ENCODE data around the gene ADORA1.

The ADORA1 gene

DNA sequence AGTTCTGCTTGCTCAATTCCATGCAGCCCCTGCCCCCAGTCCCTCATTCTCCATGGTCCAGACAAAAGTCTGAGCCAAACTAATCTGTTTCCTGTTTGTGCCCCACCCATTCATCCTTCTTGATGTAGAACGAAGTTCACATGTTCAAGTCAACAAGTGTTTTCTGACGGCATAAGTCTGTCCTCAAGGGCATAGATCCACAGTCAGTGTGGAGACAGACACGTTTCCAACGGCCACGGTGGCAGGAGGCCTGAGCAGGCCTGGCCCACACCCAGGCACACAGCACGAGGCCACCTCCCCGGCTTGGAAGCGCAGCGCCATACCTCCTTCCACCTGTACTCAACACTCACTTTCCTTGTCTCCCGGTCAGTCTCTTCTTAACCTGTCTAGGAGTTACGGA is 16.1 kb downstream of the ADORA1 start:
- DNase-seq = no peak

DNA sequence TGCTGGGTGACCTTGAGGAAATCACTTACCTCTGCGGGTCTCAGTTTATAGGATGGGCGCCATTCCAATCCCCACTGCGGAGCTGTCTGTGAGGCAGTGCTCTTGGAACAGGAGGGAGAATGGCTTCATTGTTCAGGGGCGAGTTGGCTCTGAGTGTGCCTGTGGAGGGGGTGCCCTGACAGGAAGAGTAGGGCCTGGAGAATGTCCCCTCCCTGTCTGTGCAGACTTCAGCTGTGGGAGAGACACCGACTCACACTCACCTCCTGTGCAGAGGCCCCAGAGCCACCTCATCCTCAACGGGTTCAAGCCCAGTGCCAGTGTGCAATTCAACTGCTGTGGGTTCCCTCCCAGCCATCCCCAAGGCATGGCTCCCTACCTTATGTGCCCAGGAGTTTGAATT is 17.1 kb downstream of the ADORA1 start:
- DNase-seq = peak; percentile 10

DNA sequence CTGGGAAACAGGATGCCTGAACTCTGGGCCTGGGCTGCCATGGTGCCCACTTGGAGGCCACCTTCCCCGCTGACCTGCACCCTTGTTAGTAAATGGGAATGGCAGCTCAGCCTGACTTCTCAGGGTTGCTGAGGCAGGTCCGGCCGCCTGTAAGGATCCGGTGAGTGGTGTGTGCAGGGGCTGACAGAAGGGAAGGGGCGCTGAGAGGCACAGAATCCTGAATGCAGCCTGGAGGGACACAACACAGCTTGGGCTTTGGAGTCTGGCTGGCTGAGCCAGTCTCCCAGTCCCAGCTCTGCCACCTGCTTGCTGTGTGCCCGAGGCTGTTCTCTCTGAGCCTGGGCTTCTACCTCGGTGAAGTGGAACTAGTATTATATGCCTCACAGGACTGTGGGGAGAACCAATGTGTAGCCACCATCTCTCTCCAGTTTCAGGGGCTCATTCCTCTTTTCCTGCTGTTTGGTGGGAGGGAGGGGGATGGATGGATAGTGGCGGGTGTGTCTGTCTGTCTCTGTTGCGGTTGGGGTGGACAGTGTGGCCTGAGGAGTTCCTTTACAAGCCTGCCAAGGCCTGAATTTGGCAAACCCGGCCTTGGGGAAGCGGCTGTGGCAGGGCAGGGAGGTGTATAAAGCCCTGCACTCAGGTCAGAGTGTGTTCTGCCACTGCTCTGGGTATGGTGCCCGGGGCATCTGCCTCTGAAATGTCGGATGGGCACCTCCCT is 18.0 kb downstream of the ADORA1 start:
- DNase-seq = peak; percentile 15

DNA sequence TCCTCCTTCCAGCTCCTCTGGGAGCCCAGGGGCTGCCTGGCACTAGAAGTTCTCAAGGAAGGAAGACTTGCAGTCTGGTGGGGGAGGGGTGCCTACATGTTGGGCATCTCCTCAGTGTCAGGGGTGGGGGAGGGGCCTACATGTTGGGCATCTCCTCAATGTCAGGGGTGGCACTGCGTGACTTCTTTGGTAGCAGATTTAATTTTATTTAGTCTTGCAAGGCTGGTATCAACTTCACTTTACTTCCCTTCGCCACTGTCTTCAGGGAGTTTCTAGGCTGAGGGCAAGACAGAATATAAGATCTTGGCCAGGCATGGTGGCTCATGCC is 18.5 kb downstream of the ADORA1 start:
- DNase-seq = no peak

DNA sequence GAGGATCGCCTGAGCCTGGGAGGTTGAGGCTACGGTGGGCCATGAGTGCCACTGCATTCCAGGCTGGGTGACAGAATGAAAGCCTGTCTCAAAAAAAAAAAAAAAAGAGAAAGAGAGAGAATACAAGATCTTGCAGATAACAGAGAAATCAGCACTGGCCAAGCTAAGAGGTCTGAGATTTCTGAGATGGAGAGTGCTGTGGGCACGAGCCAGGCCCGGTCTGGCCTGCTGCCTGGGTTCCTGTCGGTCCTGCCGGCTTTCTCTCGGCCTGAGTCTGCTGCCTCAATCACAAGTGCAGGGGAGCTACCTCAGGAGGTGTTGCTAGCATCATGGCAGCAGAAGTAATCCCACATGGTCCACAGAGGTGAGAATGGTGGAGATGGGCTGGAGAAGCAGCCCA is 19.0 kb downstream of the ADORA1 start:
- DNase-seq = no peak

DNA sequence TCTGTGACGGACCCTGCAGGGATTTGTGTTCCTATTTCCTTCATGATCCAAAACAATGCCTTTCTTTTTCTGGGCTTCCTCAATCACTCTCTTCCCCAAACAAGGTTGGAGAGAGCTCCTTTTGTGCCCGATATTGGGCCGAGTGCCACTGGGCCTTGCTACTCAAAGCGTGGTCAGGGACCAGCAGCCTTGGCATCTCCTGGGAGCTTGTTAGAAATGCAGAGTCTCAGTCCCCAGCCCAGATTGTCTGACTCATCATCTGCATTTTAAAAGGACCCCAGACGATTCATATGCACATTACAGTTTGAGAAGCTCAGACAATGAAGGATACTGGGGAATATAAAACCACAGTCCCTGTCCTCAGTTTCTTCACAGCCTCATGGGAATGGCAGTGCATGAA is 19.9 kb downstream of the ADORA1 start:
- DNase-seq = no peak

DNA sequence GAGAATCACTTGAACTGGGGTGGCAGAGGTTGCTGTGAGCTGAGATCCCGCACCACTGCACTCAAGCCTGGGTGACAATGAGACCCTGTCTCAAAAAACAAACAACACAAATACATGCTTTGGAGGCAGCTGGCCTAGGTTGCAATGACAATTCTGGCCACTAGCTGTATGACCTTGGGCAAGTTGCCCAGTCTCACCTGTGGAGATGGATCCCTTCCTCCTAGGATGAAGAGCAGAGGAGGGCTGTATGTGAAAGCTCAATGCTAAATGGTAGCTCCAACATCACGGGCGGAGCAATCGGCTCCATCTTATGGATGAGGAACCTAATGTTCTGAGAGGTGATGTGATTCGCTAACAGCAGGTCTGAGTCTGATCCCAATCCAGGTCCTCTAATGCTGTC is 20.6 kb downstream of the ADORA1 start:
- DNase-seq = peak; percentile 79

DNA sequence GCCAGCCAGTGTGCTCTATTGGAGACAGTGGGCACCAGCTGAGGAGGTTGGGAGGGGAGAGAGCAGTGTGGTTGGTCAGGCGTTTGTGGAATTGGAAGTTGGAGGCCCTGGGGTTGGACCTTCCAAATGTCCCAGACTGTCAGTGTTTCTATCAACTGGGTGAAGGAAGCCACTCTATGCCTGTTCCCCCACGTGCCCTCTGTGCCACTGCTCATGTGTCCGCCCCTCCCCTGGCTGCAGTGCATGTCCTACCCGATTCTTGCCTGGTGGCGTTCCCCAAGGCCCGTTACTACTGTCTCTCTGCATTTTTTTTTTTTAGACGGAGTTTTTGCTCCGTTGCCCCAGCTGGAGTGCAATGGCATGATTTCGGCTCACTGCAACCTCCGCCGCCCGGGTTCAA is 21.1 kb downstream of the ADORA1 start:
- no peak for DNase-seq

DNA sequence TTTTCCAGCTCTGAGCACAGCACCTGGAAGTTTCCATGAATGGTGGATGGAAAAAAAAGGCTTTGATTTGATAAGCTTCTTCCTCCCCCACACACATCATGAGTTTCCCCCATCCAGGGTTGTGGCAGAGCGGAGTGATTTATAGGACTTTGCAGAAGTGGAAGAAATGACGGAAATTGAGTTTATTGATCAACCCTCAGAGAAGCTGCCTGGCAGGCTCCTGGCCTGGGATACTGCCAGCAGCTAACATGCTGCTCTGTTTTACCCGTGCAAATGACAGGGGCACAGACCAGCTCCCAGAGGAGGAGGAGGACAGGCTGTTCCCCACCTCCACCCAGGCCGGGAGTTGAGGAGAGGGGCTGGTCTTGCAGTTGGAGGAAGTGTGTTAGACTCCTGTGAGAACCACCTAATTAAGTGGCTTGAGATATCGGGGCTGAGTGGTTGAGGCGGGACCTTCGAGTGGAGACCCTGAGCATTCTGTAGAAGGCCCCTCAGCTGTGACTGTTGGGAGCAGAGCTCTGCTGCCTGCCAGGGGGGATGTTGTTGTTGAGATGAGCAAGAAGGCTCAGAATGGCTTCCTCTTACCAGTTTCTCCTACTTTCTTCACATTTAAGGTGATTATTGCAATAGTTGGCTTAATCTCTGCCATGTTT is 21.8 kb downstream of the ADORA1 start:
- DNase-seq = no peak

DNA sequence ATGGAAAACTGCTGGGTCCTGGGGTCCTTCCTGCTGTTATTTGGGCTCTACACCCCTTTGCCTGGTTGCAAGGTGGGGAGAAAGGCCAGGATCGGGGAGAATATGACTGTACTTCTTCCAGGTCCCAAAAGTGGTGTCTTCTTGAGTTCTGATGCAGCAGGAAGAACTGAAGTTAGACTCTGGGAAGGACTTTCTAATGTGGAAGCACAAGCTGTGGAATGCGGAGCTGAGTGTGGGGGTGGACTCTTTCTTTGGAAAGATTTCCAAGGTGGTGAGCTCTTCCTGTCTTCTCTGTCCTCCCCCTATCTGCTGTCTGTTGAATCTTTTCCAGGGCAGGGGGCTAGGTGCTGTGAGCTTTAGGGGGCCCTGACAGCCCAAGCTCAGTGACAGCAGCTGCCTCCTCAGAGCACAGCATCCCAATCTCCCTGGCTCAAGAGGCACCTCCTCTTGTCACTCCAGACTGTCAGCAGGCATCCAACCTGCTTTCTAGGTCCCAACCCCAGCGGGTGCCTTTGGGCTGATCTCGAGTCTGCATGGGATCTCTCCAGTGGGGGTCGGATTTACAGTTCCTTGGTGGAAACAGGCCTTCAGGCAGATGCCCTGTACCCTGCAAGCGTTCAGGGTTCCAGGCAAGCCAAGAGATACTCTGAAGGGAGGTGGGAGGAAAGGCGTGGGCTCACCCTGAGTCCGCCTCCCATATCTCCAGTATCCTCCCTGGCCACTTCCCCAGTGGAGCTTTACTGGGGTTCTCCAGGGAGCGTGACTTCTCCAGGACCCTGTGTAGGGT is 23.2 kb downstream of the ADORA1 start:
- no peak for DNase-seq

DNA sequence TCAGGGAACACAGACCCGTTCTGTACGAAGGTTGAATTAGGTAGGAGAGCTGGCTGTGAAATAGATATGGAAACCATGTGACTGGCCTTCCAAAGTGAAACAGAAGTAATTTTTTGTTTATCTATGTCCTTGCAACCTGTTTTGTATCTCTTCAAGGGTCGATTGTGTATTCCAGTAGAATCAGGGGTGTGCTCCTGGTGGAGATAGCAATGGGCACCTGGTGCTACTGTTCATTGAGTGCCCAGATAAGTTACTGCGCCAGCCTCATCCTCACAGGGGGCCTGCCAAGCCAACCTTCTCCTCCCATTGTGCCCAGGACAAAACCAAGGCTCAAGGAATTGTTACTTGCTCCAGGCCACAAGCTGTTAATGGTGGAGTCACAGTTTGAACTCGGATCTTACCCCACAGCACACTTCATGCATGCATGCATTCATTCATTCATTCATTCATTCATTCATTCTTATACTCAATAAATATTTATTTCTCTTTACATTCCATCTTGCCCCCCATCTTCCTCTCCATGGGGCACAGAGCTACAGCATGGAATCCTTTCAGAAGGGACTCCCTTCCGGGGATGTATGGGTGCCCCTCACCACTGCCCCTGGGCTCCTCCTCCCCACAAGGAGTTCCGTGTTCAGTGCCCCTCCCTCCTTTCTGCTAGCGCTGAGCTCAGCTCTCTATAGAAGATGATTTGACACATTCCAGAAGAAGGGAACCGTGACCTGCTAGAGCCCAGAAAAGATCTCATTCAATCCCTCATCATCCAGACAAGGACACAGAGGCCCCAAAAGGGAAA is 24.0 kb downstream of the ADORA1 start:
- no peak for DNase-seq

DNA sequence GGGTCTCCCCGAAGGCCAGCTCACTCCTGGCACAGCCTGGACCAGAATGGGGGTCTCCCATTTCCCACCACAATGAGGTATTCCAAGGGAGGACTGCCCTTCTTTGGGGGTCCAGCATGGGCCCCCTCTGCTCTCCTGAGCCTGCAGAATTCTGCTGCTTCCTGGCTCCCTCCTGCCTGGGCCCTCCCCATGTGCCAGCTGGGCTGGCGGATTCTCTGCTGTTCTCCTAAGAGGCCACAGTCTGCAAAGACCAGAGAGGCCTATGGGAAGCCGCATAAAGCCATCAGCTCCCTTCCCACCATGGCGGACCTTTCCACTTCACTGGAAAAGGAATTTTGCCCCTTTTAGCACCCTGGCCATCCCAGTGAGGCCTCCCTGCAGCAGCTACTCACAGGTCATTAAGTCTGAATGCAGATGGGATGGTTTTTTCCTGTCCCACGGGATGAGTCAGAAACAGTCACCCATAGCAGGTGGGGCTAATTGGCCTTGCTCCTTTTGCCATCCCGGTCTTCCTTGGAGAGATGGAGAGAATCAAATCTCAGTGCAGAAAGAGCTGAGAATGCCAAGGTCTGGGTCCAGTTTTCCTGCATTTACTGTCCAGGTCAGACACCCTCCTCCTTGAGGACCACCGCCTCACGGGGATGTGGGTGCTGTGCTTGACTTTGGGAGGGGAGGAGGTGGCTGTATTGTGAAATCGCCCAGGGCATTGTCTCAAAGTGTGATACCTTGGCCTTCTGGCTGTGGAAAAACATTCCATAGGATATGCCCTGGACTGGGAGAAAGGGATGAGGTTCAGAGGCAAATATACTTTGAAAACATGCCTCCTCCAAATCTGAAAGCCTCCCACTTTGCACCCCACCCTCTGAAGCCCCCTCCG is 24.9 kb downstream of the ADORA1 start:
- peak; percentile 83 for DNase-seq

DNA sequence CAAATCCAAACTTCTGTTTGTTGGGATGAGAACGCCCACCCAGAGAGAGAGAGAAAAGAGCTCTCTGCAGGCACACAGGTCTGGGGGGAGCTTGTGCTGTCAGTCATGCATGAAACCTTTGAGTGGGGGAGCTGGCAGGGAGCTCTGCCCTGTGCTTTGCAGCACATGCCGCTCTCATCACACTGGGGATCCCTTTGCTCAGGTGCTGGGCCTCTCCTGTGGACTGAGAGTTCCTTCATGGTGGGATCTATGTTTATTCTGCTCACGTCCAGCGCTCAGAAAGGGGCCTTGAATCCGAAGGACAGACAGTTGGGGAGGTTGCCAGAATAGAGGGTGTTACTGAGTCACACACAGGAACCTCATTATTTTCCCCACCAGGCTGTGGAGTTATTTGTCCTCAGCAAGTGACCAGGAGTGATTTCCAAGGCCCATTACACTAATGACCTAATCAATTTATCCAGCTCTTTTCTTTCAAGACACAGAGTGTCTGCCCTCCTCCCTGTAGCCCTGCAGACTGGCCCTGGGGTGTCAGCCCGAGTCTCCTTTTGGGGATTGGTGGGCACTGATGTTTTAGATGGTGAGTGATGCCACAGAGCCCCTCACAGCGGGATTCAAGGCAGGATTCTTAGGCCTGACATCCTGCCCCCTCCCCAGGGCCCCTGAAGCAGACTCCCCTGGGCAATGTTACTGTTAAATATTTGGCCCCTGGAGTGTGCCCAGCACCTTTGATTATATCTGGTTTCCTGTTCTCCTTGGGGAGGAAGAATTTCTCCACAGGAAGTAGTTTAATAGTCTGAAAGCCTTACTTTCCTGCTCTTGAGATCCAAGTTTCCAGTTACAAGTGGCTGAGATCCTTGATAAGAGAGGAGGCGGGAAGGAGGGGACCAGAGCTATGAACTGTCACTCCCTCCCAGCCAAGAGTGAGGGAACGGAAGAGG is 25.8 kb downstream of the ADORA1 start:
- peak; percentile 50 for DNase-seq

DNA sequence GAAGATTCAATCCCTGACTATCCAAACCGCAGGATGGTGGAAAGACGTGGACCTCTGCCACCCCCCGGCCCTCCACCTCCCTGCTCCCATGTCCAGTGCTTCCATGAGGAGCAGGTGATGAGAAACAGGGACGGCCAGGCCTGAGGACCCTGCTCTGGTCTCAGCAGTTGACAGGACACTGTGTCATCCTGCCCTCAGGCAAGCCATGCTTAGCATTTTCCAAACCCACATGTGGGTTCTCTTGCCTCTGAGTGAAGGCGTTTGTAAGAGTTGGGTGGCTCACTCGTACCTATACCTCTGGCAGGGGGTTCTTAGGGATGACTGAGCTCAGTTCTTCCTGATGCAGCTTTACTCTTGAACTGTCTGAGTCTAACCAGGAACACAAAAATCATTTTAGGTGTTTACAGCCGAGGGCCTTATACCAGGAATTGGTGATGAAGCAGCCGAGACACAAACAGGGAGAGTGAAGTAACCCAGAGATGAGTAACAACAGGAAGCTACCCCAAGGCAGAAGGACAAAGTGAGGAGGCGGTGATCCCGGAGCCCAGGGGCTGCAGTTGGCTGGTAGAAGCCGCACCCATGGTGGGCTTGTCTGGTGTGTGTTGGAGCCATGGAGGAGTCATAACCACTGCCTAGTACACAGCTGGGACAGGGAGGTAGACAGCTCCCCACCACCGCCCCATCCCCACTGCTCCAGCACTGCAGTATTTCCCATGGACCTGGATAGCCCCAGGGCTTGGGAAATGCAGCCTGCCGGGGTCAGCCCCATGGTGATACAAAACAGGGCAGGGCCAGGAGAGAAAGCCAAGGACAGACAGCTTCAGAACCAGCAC is 26.7 kb downstream of the ADORA1 start:
- DNase-seq = no peak

DNA sequence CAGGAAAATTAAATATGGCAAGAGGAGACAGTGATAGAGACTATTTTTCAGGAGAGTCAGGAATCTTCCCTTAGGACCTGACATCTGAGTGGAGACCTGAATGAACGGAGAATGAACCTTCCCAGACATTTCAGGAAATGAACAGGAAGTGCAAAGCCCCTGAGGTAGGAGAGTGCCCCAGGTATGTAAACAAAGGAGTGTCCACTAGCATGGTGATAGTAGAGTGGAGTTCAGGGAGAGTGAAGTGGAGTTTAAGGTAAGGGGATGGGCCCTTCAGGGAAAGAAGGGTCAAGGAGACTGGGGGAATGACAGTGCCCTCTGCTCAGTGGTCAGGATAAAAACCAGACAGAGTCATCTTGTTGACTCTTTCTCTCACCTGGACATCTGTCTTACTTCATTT is 28.8 kb downstream of the ADORA1 start:
- peak; percentile 23 for DNase-seq

DNA sequence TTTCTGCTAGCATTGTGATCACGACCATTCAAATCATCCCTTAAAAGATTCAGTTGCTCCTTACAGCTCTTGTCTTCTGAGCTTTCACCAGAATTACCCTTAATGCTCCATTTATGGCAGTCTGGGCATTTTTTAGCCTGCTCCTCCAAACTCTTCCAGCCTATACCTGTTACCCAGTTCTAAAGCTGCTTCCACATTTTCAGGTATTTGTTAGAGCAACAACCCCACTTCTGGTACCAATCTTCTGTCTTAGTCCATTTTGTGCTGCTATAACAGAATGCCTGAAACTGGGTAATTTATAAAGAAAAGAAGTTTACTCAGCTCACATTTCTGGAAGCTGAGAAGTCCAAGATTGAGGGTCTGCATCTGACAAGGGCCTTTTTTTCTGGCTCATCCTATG is 30.9 kb downstream of the ADORA1 start:
- DNase-seq = no peak

DNA sequence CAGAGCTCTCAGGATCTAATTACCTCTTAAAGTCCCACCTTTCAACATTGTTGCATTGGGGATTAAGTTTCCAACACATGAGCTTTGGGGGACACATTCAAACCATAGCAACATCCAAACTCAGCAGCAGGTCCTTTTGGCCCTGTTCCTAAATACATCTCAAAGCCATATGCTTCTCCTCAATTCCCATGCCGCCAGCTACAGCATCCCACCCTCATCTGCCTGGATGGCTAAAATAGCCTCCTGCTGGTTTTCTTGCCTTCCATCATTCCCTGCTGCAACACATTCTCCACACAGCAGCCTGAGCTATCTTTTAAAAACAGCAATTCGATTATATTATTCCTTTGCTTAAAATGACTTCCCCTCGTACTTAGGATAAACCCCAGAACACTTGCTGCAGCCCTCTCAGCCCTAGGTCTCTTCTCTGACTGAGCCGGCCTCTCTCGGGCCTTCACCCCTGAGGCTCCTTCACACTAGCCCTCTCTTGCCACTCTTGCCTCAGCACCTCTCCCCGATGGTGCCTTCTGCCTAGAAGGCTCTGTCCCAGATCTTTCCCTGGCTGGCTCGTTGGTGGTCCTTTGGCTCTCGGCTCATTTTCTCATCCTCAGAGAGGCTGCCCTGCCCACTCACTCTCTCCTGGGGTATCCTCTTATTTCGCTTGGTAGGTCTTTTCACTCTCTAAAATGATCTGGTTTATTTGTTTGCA is 31.6 kb downstream of the ADORA1 start:
- DNase-seq = peak; percentile 66

DNA sequence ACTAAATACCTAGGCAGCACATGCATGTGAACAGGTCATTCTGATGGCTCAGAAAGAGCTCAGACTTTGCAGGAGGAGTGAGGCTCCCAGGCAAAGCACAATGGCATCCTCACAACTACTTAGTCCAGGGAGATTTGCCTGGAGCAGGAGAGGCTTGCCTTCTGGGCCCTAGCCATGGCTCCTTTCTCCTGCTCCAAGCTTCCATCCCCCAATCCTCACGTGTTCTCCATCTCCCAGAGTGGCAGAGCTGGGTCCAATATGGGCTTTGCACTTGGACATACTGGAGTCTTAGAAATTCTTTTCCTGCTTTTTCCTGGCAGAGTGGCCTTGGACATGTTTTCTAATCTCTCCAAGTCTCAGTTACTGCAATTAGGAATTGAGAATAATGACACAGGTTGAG is 32.3 kb downstream of the ADORA1 start:
- DNase-seq = no peak

DNA sequence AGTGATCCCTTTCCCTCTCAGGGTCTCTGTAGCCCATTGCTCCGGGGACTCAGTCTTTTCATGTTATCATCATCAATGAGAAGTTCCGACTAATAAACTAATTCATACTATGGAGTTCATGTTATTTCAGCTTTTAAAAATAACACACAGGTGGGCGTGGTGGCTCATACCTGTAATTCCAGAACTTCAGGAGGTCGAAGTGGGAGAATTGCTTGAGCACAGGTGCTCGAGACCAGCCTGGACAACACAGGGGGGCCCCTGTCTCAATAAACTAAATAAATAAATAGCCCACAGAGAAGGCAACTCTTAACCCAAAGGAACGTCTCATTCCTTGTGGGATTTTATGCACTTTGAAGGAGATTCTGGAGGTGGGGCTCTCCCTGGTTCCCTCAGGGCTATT is 33.6 kb downstream of the ADORA1 start:
- DNase-seq = no peak

DNA sequence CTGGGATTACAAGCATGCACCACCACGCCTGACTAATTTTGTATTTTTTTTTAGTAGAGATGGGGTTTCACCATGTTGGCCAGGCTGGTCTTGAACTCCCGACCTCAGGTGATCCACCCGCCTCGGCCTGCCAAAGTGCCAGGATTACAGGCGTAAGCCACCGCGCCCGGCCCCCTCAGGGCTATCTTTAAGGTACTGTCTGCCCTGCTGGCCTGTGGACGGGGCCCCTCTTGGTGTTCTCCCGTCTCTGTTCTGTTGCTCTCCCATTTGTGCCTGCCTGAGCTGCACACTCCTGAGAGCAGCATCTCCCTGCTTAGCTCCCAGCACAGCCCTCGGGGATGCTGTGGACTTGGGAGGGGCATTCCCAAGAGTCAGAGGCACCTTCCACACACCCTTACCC is 34.2 kb downstream of the ADORA1 start:
- no peak for DNase-seq

Data from NCI-H69 (cell line).